Measurements from ENCODE around the gene PRND.
A peak's percentile ranks its signal among the peaks of the same experiment; 100 is the strongest.
"Not testable (repeated sequence)": the region's sequence is repeated elsewhere in the genome, so short reads cannot be mapped to it uniquely, and the experiment has no call there.

Gene PRND

DNA sequence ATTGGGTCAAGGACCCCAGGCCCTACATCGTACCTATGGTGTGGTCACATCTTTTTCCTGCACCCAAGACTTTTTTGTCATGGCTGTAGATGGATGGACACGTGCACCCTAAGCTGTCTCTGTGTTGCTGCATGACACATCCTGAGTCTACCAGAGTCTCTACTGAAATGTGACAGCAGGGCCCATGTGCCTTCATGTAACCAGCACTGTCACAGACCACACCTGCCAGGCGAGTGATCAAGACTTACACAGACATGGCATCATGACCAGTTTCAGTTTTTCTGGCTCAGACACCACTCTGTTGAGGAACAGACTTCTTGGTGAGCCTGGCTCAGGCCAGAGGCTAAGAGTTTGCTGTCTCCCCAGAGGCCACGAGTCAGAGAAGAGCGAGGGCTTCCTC lies 7.6 kb downstream of the PRND start:
- FAIRE-seq = no peak
- no peak for DNase-seq (ENCODE audit: extremely low spot score, insufficient read length, low read depth)

DNA sequence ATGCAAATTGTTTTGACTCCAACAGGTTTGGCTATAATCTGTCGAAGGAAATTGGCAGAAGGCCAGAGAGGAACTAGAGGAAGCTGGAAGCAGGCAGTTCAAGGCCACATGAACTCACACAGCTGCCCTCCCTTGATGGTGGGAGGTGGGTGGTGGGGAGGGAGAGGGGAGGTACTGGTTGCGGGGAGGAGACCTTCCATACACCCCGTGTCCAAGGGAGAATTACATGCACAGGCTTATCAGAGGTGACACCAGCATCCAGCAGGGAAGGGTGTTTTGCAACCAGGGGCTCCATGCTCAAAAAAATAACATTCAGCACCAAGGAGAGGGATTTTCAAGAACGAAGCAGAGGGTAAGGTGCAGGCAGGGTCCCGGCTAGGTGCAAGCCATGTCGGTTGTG lies 9.1 kb downstream of the PRND start:
- DNase-seq (ENCODE audit: extremely low spot score, insufficient read length, low read depth) = no peak
- FAIRE-seq = no peak

DNA sequence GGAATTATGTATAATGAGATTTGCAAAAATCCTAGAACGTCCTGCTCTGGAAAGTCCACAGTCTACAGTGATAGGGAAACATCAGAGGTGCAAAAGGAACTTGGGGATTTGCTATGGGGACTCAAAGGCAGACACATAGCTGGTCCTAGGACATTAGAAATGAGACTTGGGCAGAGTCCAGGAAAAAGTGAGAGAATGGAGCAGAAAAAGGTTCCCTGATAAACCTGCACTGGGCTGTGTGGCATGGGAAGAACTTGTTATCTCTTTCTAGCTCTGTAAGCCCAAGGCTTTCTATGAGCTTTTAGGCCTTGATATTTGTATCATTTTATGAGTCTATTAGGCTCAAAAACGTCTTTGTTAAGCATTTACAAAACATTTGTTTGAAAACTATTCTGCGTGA lies 15.2 kb downstream of the PRND start:
- FAIRE-seq (no peak), DNase-seq (ENCODE audit: extremely low spot score, insufficient read length, low read depth) (no peak)

DNA sequence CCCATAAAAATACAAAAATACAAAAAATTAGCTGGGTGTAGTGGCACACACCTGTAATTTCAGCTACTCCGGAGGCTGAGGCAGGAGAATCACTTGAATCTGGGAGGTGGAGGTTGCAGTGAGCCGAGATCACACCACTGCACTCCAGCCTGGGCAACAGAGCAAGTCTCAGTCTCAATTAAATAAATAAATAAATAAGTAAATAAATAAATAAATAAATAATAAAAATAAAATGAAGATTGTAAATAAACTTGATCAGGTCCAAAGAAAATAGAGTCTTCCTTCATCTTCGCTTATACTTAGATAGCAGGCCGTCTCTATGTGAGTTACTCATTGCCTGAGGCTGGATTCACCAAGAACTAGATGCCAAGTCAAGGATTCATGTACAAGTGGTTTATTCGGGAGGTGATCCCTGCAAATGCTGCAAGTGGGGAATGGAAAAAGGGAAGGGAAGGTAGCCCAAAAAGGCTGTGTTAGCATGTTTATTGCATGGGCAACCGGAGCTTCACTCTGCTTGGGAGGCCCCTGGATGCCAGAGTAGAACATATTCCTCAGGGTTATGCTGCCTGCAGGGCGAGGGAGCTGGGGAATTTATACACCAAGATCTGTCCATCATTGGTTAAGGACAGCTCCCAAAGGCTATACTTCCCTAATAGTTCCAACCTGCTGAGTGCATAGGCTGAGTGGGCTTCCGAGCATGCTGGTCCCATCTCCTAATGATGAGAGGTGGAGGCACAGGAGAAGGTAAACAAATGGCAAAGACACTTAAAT lies 16.3 kb downstream of the PRND start:
- DNase-seq (ENCODE audit: extremely low spot score, insufficient read length, low read depth) = no peak
- no peak for FAIRE-seq

DNA sequence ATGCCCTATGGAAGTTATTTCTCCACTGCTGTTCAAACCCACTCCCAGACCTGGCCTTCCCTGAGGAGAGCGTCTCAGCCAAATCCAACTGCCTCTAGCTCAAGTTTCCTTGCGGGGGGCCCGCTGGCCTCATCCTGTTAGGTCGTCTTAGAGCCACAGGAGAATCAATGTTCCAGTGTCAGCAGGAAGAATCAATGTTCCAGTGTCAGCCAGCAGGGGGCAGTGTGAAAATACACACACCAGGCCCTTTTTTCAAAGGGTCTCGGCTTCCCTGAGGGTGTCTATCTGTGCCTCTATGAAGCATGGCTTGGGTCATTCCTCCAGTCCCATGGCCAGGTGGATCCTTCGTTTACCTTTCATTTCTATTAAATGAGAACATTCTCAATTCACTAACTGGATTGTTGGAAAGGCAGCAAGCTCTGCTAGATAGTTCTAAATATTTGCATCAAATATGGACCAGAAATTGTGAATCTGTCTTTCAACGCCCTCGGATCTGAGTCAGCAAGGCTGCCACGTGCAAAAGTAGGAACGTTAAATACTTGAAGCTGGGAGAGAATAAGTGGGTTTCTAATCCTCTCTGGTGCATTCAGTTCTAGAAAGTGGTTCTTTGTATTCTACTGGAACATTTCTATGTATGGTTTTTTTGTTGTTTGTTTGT lies 19.2 kb downstream of the PRND start:
- FAIRE-seq (no peak), DNase-seq (ENCODE audit: extremely low spot score, insufficient read length, low read depth) (no peak)

DNA sequence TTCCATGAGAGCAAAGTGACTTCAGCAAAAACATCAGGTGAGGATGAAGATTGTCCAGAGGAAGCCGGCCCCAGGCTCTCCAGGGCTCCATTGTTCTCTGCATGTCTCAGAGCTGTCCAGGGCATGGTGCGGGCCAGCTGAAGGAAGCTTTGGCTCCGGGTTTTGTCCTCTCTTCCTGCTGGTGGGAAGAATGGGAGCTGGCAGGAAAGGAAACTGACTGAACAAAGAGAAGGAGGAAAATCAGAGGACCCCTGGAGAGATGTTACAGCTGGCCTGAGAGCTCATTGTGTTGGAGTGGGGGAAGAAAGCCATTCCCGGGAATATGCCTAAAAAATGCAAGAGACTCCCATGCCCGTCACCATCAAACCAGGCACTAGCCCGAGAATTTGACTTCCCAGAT lies 27.1 kb downstream of the PRND start:
- FAIRE-seq (no peak), DNase-seq (ENCODE audit: extremely low spot score, insufficient read length, low read depth) (no peak)

DNA sequence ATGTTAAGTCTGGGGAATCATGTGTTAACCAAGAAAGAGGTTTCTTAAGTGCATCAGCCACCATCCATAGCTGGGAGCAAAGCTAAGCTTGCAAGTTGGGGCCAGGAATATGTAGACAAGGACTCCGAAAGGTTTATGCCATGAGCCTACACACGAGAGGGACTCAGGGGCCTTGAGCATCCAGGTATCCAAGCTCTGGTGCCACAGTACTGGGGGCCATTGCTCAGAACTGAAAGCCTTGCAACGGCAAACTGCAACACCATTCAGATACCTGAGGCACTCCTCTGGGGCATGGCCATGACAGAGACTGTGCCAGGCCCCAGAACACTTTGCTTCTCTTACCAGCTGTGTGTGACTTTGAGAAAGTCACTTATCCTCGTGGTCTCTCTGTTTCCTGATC lies 27.6 kb downstream of the PRND start:
- no peak for FAIRE-seq
- DNase-seq (ENCODE audit: extremely low spot score, insufficient read length, low read depth) = no peak

DNA sequence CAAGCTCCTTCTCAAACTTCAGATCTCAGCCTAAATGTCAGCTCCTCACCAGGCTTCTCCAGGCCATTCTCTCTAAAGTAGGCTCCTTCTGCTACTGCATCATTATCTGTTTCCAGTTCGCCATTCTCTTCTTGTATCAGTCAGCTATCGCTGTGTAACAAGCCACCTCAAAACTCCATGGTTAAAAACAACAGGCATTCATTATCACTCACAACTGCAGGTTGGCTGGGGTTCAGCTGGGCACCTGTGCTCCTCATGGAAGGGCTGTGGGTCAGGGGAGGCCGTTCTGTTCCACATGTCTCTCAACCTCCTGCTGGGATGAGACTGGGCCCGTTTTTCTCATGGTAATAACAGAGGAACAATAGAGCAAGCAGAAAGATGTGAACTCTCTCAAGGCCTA lies 28.7 kb downstream of the PRND start:
- DNase-seq (ENCODE audit: extremely low spot score, insufficient read length, low read depth) (no peak), FAIRE-seq (no peak)

DNA sequence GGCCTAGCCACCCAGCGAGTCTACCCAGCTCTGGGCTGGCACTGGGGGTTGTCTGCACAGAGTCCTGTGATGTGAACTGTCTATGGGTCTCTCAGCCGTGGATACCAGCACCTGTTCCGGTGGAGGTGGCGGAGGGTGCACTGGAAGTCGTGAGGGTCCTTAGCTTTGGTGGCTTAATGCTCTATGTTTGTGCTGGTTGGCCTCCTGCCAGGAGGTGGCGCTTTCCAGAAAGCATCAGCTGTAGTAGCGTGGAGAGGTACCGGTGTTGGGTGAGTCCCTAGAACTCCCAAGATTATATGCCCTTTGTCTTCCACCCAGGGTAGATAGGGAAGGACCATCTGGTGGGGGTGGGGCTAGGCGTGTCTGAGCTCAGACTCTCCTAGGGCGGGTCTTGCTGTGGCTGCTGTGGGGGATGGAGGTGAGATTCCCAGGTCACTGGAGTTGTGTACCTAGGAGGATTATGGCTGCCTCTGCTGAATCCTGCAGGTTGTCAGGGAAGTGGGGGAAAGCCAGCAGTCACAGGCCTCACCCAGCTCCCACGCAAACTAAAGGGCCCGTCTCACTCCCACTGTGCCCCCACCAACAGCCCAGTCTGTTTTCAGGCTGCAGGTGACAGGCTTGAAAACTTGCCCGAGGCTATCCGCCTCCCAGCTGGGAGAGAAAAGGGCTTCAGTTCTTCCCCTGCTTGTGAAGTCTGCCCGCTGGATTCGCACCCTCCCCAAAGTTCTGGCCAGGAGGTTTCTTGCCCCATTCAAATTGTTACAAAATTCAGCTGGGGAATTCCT lies 37.6 kb downstream of the PRND start:
- DNase-seq (ENCODE audit: extremely low spot score, insufficient read length, low read depth) = not testable (repeated sequence)
- peak; percentile 21 for FAIRE-seq

DNA sequence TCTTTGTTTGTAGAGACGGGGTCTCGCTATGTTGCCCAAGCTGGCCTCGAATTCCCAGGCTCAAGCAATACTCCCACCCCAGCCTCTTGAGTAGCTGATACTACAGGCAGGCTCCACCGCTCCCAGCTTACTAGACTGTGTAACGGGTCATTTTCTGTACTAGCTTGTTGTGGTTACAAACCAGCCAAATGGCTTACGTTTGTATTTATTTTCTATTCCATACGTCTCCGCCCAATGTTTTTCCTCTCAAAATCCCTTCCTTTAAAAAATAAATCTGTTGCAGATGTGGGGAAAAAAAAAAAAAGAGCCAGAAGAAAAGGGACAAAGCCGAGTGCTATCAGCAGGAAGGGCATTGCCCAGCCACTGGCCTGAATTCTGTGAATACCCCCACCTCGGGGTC lies 41.6 kb downstream of the PRND start:
- DNase-seq (ENCODE audit: extremely low spot score, insufficient read length, low read depth) = no peak
- no peak for FAIRE-seq

DNA sequence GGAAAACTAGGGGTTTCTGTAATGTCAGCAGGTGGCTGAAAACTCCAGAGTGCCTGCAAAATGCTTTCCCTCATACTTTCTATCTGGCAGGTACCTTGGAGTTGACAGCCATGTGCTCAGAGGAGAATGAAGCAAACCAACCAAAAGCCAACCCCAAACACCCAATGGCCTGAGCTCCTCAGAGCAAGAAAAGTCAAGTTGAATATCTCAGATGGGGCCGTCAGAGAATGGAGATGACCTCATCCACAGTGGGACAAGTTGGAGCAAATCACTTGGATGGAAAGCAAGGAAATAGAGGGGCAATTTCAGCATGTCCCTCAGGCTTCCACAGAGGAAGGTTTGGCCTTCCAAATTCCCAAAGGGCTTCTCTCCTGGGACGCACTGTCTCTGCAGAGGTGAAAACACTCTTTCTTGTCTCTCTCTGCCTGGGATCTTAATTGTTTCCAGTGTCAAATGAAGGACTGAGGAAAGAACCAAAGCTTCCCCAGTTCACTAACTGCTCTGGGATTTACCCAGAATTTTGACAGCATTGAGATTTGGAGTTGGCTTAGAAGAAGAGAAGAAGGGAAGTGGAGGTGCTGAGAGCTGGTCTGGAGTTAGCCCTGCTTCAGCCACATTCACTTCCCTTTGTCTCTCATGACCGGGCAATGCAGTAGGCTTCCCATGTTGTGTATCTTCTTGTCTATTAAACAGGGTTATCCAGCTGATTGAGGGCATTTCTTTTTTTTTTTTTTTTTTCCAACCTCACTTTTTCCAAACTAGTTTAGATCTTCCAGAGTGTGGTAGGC lies 42.2 kb downstream of the PRND start:
- DNase-seq (ENCODE audit: extremely low spot score, insufficient read length, low read depth) = no peak
- no peak for FAIRE-seq

DNA sequence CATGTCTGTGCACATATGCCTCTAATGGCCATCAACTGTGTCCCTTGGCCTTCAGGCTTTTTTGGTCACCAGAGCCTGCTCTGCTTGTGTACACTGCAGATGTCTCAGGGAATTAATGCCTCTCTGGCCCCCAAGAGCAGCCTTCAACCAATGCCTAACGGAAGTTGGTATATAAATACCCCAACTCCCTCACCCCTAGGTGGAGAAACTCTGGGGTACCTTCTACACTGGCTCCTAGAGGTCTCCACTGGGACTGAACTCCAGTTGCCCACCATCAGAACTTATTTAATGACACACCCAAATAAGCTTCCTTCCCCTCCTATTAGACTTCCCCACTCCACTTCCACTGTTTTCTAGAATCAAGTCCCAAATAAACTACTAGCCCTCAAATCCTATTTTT lies 43.1 kb downstream of the PRND start:
- DNase-seq (ENCODE audit: extremely low spot score, insufficient read length, low read depth) (no peak), FAIRE-seq (no peak)

DNA sequence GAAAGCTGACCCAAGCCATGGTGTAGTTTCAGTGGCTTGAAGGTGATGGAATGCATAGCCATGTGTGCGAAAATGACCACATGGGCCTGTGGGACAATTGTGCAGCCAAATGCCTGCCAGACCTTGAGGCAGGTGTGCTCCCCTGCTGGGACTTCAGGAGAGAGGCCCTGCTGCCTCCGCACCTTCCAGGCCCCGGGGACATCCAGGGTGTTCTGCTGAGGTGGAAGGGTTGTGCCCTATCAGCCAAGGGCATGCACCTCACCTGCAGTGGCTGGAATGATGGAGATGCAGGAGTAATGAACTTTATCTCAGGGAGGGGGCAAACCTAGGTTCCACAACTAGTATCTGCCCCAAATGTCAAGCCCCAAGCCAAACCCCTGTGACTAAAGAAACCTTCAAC lies 44.0 kb downstream of the PRND start:
- no peak for DNase-seq (ENCODE audit: extremely low spot score, insufficient read length, low read depth)
- no peak for FAIRE-seq

DNA sequence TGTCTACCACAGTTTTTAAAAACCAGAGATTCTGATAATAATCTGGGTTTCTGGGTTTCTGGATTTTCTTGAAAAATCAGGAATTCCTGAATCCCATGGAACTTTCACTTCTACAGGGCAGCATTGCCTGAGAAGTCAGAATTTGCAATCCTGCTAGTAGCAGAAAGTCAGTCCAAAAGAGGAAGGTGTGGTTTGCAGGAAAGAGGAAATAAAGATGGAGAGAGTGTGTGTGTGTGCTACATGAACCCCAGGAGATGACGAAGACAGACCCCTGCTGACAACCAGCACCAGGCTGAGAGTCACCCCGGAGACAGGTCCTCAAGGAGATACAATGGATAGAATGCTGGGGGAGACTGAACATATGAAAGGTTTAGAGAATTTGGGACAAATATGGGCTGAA lies 44.9 kb downstream of the PRND start:
- DNase-seq (ENCODE audit: extremely low spot score, insufficient read length, low read depth) (no peak), FAIRE-seq (no peak)

DNA sequence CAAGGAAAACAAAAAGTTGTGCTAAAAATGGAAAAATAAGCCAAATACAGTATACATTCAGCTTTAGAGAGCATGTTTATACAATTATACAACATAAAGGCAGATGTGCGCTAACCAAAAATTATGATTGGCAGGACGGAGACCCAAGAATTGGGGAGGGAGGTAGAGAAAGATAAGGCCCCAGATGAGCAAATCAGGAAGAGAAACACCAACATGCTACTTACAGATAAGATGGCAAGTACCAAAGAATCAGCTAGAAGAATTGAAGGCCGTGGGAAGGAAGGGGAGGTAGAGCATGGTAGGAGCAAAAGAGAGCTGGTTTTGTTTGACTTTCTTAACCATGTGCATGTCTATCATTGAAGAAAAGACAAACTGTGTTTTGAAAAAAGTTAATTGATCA lies 45.4 kb downstream of the PRND start:
- DNase-seq (ENCODE audit: extremely low spot score, insufficient read length, low read depth) (no peak), FAIRE-seq (no peak)

DNA sequence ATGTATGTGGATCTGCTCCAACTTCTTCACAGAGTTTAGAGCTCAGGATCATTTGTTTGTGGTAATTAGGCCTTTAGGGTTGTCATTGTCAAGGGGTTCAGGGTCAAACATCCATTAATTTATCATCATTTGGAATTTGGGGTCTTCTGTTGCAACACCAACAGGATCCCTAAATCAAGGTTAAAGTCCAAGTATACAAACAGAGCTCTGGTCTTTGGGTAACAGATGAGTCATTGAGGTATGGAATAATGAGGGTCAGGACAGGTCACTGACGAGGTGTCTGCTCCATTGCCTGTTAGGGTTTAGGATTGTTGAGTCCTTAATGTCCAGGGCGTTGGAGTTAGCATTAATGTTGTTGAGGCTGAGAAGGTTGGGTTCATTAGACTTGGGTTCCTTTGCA lies 47.6 kb downstream of the PRND start:
- FAIRE-seq (no peak), DNase-seq (ENCODE audit: extremely low spot score, insufficient read length, low read depth) (no peak)

DNA sequence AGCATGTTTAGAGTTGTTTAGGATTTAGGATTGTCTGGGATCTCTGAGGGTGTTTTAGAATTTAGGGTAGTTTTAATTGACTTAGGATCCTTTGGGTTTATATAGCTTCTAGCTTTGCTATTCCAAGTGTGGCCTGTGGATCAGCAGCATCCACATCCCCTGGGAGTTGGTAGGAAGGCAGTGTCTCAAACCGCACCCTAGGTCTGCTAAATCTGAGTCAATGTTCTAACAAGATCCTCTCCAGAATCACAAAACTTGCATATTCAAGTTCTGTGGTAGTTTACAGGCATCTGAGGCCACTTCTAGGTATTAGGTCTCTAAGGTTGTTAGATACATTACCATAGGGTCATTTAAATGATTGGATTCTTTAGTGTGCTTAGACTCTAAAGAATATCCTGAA lies 48.3 kb downstream of the PRND start:
- no peak for DNase-seq (ENCODE audit: extremely low spot score, insufficient read length, low read depth)
- no peak for FAIRE-seq

DNA sequence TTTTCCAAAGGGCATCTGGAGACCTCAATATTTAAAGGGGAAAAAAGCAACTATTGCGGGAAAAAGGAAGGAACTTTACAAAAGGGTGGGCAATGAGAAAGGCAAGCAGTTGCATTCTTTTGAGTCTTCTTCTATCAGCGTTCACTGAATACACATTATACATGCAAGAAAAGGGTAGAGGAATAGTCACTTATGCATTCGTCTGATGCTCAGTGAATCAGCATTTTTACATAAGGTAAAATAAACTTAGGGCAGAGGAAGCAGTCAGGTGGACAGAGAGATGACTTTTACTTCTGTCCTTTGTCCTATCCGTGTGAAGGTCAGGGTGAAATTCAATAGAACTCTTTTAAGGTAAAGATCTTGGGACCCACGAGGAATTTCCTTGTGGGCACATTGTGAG lies 49.3 kb downstream of the PRND start:
- FAIRE-seq (no peak), DNase-seq (ENCODE audit: extremely low spot score, insufficient read length, low read depth) (no peak)

DNA sequence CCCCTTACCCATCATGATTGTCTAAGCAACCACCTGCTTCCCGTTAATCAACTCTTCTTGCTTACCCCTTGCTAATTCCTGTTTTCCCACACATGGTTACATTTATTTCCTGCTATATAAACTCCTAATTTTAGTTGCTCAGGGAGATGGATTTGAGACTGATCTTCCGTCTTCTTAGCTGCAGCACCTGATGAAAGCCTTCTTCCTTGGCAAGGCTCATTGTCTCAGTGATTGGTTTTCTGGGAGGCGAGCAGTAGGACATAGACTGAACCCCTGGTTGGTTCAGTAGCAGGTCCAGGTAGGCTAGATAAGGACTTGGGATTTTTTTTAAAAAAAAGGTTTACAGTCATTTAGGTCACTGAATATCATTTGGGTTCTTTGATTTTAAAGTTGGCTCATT lies 50.4 kb downstream of the PRND start:
- no peak for DNase-seq (ENCODE audit: extremely low spot score, insufficient read length, low read depth)
- no peak for FAIRE-seq

DNA sequence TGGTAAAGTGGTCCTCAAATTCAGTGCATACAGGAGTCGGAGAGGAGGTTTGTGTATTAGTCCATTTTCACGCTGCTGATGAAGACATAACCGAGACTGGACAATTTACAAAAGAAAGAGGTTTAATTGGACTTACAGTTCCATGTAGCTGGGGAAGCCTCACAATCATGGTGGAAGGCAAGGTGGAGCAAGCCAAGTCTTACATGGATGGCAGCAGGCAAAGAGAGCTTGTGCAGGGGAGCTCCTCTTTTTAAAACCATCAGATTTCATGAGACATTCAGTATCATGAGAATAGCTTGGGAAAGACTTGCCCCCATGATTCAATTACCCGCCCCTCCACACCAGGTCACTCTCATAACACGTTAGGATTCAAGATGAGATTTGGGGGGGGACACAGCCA lies 51.3 kb downstream of the PRND start:
- FAIRE-seq; DNase-seq (ENCODE audit: extremely low spot score, insufficient read length, low read depth): not testable (repeated sequence)

All from GM18507 (cell line).